Measurements from ENCODE around the gene ACAP2.

The ACAP2 gene

DNA sequence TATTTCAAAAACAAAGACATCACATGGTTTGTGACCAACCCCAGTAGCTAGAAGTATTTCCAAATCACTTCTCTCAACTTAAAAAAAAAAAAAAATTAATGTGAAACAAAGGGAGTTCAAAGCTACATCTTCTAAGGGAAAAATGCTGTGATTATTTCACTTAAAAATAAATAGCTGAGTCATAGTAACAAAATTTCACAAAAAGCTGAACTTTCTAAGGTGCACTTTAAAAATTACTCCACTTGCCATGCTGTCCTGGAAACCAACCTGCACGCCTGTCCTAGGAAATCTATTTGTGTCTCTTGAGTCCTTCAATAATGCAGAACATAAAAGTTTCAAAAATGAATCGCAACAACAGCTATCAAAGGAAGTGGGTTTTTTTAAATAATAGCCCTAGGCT, 1.8 kb downstream of the ACAP2 start:
- DNase-seq: no peak
- no peaks in the 10 kb centered on the region for H3K36me3 ChIP-seq (ENCODE audit: control insufficient read depth in 1 of 2, insufficient read depth in 2 of 2, low read depth in 1 of 2, low read length in 2 of 2)
- H3K4ac ChIP-seq (ENCODE audit: low read depth in 1 of 2, low read length in 2 of 2): no peak overlapping the region
- H3K23ac ChIP-seq (ENCODE audit: low read length in 2 of 2): no peak overlapping the region
- H2BK120ac ChIP-seq (ENCODE audit: low read depth, low read length): no peak overlapping the region
- H3K9me3 ChIP-seq (ENCODE audit: control insufficient read depth, low read length): no peaks in the 10 kb centered on the region
- no peak overlapping the region for H3K14ac ChIP-seq (ENCODE audit: low read length in 2 of 2)
- H3K79me1 ChIP-seq (replicated peaks; ENCODE audit: low read length, poor library complexity, severe bottlenecking): peaks cover 2% of the 10 kb centered on the region
- no peak overlapping the region for H2AFZ ChIP-seq (ENCODE audit: low read depth, low read length)
- H3K27me3 ChIP-seq (ENCODE audit: control insufficient read depth in 1 of 2, insufficient read depth in 1 of 2, low read length in 2 of 2): no peaks in the 10 kb centered on the region
- no peak overlapping the region for H3K18ac ChIP-seq (ENCODE audit: low read depth in 1 of 2, low read length in 2 of 2)
- 51% methylated on average over 2 of the region's 2 CpGs for WGBS
- H3K4me2 ChIP-seq (ENCODE audit: low read length, poor library complexity, severe bottlenecking): peak overlapping the region; percentile 85
- peak overlapping the region in 1 of 2 experiments; percentile 86 for H3K4me3 ChIP-seq (ENCODE audit: insufficient read depth in 1 of 2, low read depth in 1 of 2, low read length in 2 of 2)
- no peak overlapping the region for H4K91ac ChIP-seq (ENCODE audit: low read length)
- peak overlapping the region; percentile 93 for H3K9ac ChIP-seq (ENCODE audit: low read length)
- H3K4me1 ChIP-seq (ENCODE audit: control insufficient read depth, insufficient read depth, low read depth, low read length): peaks cover 2% of the 10 kb centered on the region
- no peak overlapping the region for H2BK15ac ChIP-seq (ENCODE audit: low read depth, poor library complexity, severe bottlenecking)
- H2BK12ac ChIP-seq (ENCODE audit: low read length in 2 of 2): no peak overlapping the region
- H3K27ac ChIP-seq (ENCODE audit: low read length, poor library complexity, severe bottlenecking): no peak overlapping the region
- no peak overlapping the region for H2AK5ac ChIP-seq (ENCODE audit: low read length, severe bottlenecking)
- H4K8ac ChIP-seq (ENCODE audit: low read length): no peak overlapping the region
- no peak overlapping the region for H2BK5ac ChIP-seq (ENCODE audit: low read depth, low read length, poor library complexity, severe bottlenecking)

DNA sequence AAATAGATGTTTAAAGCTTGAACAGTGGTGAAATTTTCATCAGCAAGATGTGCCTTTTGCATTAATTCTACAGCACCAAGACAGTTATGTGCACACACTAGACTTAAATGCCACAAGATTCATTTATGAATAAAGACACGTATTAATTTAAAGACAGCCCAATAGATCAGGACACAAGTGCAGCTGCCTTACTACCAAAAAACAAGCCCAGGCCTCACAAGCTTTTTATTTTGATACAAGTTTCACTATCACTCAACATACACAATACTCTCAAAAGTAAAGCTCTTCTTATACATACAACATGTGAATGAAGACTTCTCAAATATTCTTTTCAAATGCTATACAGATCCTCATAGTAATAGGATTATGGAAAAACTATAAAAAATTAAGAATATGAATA, 2.4 kb downstream of the ACAP2 start:
- H3K14ac ChIP-seq (ENCODE audit: low read length in 2 of 2): no peak overlapping the region
- H3K9me3 ChIP-seq (ENCODE audit: control insufficient read depth, low read length): no peaks in the 10 kb centered on the region
- H2BK120ac ChIP-seq (ENCODE audit: low read depth, low read length): no peak overlapping the region
- peak overlapping the region; percentile 93 for H3K9ac ChIP-seq (ENCODE audit: low read length)
- H2BK5ac ChIP-seq (ENCODE audit: low read depth, low read length, poor library complexity, severe bottlenecking): no peak overlapping the region
- no peak overlapping the region for H3K4ac ChIP-seq (ENCODE audit: low read depth in 1 of 2, low read length in 2 of 2)
- no peaks in the 10 kb centered on the region for H3K36me3 ChIP-seq (ENCODE audit: control insufficient read depth in 1 of 2, insufficient read depth in 2 of 2, low read depth in 1 of 2, low read length in 2 of 2)
- no peak overlapping the region for H4K91ac ChIP-seq (ENCODE audit: low read length)
- 94% methylated on average over 1 of the region's 1 CpG for WGBS
- H2AFZ ChIP-seq (ENCODE audit: low read depth, low read length): no peak overlapping the region
- no peak overlapping the region for H3K18ac ChIP-seq (ENCODE audit: low read depth in 1 of 2, low read length in 2 of 2)
- peaks cover 2% of the 10 kb centered on the region for H3K79me1 ChIP-seq (replicated peaks; ENCODE audit: low read length, poor library complexity, severe bottlenecking)
- no peak for DNase-seq
- H2BK15ac ChIP-seq (ENCODE audit: low read depth, poor library complexity, severe bottlenecking): no peak overlapping the region
- no peak overlapping the region for H2BK12ac ChIP-seq (ENCODE audit: low read length in 2 of 2)
- H2AK5ac ChIP-seq (ENCODE audit: low read length, severe bottlenecking): no peak overlapping the region
- no peak overlapping the region for H3K23ac ChIP-seq (ENCODE audit: low read length in 2 of 2)
- no peaks in the 10 kb centered on the region for H3K27me3 ChIP-seq (ENCODE audit: control insufficient read depth in 1 of 2, insufficient read depth in 1 of 2, low read length in 2 of 2)
- no peak overlapping the region for H3K27ac ChIP-seq (ENCODE audit: low read length, poor library complexity, severe bottlenecking)
- H3K4me2 ChIP-seq (ENCODE audit: low read length, poor library complexity, severe bottlenecking): no peak overlapping the region
- no peak overlapping the region for H4K8ac ChIP-seq (ENCODE audit: low read length)
- H3K4me3 ChIP-seq (ENCODE audit: insufficient read depth in 1 of 2, low read depth in 1 of 2, low read length in 2 of 2): peak overlapping the region in 1 of 2 experiments; percentile 86
- peaks cover 2% of the 10 kb centered on the region for H3K4me1 ChIP-seq (ENCODE audit: control insufficient read depth, insufficient read depth, low read depth, low read length)

DNA sequence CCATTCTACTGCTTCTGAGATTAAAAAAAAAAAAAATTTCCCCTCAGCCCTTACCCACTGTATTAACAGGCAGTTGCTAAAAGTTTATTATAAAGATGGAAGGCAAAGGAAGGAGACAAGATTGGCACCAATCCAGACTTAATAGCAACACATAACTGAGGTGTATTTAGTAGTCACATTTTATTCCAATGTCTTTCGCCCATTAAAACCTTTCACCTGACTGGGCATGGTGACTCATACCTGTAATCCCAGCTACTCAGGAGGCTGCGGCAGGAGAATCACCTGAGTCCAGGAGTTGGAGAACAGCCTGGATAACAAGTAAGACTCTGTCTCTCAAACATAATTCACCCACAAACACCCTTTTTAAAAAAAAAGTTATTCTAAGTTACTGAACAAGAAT, 4.4 kb downstream of the ACAP2 start:
- Histone ChIP-seq H3K36me3 (ENCODE audit: control insufficient read depth in 1 of 2, insufficient read depth in 2 of 2, low read depth in 1 of 2, low read length in 2 of 2) (no peaks in the 10 kb centered on the region), H3K9ac (ENCODE audit: low read length) (no peak overlapping the region), H3K4me2 (ENCODE audit: low read length, poor library complexity, severe bottlenecking) (no peak overlapping the region), H3K14ac (ENCODE audit: low read length in 2 of 2) (no peak overlapping the region), H3K27me3 (ENCODE audit: control insufficient read depth in 1 of 2, insufficient read depth in 1 of 2, low read length in 2 of 2) (no peaks in the 10 kb centered on the region), H2BK12ac (ENCODE audit: low read length in 2 of 2) (no peak overlapping the region), H3K18ac (ENCODE audit: low read depth in 1 of 2, low read length in 2 of 2) (no peak overlapping the region), H2AFZ (ENCODE audit: low read depth, low read length) (no peak overlapping the region), H2AK5ac (ENCODE audit: low read length, severe bottlenecking) (no peak overlapping the region), H2BK120ac (ENCODE audit: low read depth, low read length) (no peak overlapping the region), H3K23ac (ENCODE audit: low read length in 2 of 2) (no peak overlapping the region), H3K4me1 (ENCODE audit: control insufficient read depth, insufficient read depth, low read depth, low read length) (no peaks in the 10 kb centered on the region), H2BK15ac (ENCODE audit: low read depth, poor library complexity, severe bottlenecking) (no peak overlapping the region), H4K91ac (ENCODE audit: low read length) (no peak overlapping the region), H3K79me1 (replicated peaks; ENCODE audit: low read length, poor library complexity, severe bottlenecking) (peaks cover 7% of the 10 kb centered on the region), H3K9me3 (ENCODE audit: control insufficient read depth, low read length) (no peaks in the 10 kb centered on the region), H3K27ac (ENCODE audit: low read length, poor library complexity, severe bottlenecking) (no peak overlapping the region), H4K8ac (ENCODE audit: low read length) (no peak overlapping the region), H3K4ac (ENCODE audit: low read depth in 1 of 2, low read length in 2 of 2) (no peak overlapping the region), H2BK5ac (ENCODE audit: low read depth, low read length, poor library complexity, severe bottlenecking) (no peak overlapping the region), H3K4me3 (ENCODE audit: insufficient read depth in 1 of 2, low read depth in 1 of 2, low read length in 2 of 2) (no peak overlapping the region)
- DNase-seq: no peak
- 95% methylated on average over 2 of the region's 2 CpGs for WGBS

DNA sequence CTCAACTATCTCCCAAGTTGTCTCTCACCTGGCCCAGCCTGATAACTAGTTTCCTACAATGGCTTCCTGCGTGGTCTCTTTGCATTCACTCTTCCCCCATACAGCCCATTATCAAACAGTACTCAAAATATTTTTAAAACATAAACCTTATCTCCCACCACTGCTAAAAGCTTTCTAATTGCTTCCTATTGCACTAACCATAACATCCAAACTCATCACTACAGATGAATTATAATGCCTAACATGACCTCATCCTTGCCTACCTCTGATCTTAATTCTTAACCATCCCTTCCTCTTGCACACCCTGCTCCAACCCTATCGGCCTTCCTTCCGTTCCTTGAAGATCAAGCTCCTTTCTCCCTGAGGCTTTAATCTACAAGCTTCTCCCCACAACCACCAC, 17.0 kb downstream of the ACAP2 start:
- no peak overlapping the region for H2BK5ac ChIP-seq (ENCODE audit: low read depth, low read length, poor library complexity, severe bottlenecking)
- H3K9me3 ChIP-seq (ENCODE audit: control insufficient read depth, low read length): no peaks in the 10 kb centered on the region
- H4K91ac ChIP-seq (ENCODE audit: low read length): no peak overlapping the region
- no peak overlapping the region for H3K9ac ChIP-seq (ENCODE audit: low read length)
- H3K14ac ChIP-seq (ENCODE audit: low read length in 2 of 2): no peak overlapping the region
- no peak overlapping the region for H2AK5ac ChIP-seq (ENCODE audit: low read length, severe bottlenecking)
- no peak overlapping the region for H3K23ac ChIP-seq (ENCODE audit: low read length in 2 of 2)
- H2BK15ac ChIP-seq (ENCODE audit: low read depth, poor library complexity, severe bottlenecking): no peak overlapping the region
- H3K4ac ChIP-seq (ENCODE audit: low read depth in 1 of 2, low read length in 2 of 2): no peak overlapping the region
- 81% methylated on average over 3 of the region's 3 CpGs for WGBS
- no peak overlapping the region for H3K4me2 ChIP-seq (ENCODE audit: low read length, poor library complexity, severe bottlenecking)
- peaks cover 15% of the 10 kb centered on the region for H3K79me1 ChIP-seq (replicated peaks; ENCODE audit: low read length, poor library complexity, severe bottlenecking)
- H3K4me1 ChIP-seq (ENCODE audit: control insufficient read depth, insufficient read depth, low read depth, low read length): no peaks in the 10 kb centered on the region
- no peak overlapping the region for H2BK12ac ChIP-seq (ENCODE audit: low read length in 2 of 2)
- DNase-seq: no peak
- H3K36me3 ChIP-seq (ENCODE audit: control insufficient read depth in 1 of 2, insufficient read depth in 2 of 2, low read depth in 1 of 2, low read length in 2 of 2): no peaks in the 10 kb centered on the region
- H3K27me3 ChIP-seq (ENCODE audit: control insufficient read depth in 1 of 2, insufficient read depth in 1 of 2, low read length in 2 of 2): no peaks in the 10 kb centered on the region
- H3K27ac ChIP-seq (ENCODE audit: low read length, poor library complexity, severe bottlenecking): no peak overlapping the region
- H4K8ac ChIP-seq (ENCODE audit: low read length): no peak overlapping the region
- no peak overlapping the region for H2BK120ac ChIP-seq (ENCODE audit: low read depth, low read length)
- no peak overlapping the region for H3K18ac ChIP-seq (ENCODE audit: low read depth in 1 of 2, low read length in 2 of 2)
- no peak overlapping the region for H3K4me3 ChIP-seq (ENCODE audit: insufficient read depth in 1 of 2, low read depth in 1 of 2, low read length in 2 of 2)
- H2AFZ ChIP-seq (ENCODE audit: low read depth, low read length): no peak overlapping the region

Measured in mesenchymal stem cell (in vitro differentiated cells and primary cell).